Stimulated activated naive CD8-positive, alpha-beta T cell treated with anti-CD3 and anti-CD28 coated beads, Interleukin-15, amount 100 ng/mL, for 72 hours (primary cell): ENCODE results near the gene AVL9.
"Not testable (repeated sequence)": the region's sequence is repeated elsewhere in the genome, so short reads cannot be mapped to it uniquely, and the experiment has no call there.

Experiments
- ATAC-seq: fragments of 150-1000 bp; cut with Tn5 transposase; 2 replicates; pipeline ENCODE4 v1.10.0; 2021; ENCODE audit warnings: mild to moderate bottlenecking, moderate library complexity
- DNase-seq, 2 donors: peaks; one replicate each; pipeline ENCODE4 v3.0.0; 2021 to 2022
- H3K27ac Mint-ChIP-seq, 2 donors: one replicate each; pipeline ENCODE4 v1.8.0; 2022; ENCODE audit warnings: mild to moderate bottlenecking in 2 of 2, mixed read lengths in 2 of 2, moderate library complexity in 2 of 2
- H3K27me3 Mint-ChIP-seq: one replicate; pipeline ENCODE4 v1.8.0; 2022; ENCODE audit warnings: mixed read lengths
- H3K4me1 Mint-ChIP-seq: one replicate; pipeline ENCODE4 v1.8.0; 2022; ENCODE audit warnings: mild to moderate bottlenecking, mixed read lengths
- H3K4me3 Mint-ChIP-seq, 2 donors: one replicate each; pipeline ENCODE4 v1.8.0; 2022; ENCODE audit warnings: mild to moderate bottlenecking in 2 of 2, mixed read lengths in 2 of 2, moderate library complexity in 1 of 2
- H3K9me3 Mint-ChIP-seq, 2 donors: one replicate each; pipeline ENCODE4 v1.8.0; 2022; ENCODE audit warnings: mixed read lengths in 2 of 2

The AVL9 gene

DNA sequence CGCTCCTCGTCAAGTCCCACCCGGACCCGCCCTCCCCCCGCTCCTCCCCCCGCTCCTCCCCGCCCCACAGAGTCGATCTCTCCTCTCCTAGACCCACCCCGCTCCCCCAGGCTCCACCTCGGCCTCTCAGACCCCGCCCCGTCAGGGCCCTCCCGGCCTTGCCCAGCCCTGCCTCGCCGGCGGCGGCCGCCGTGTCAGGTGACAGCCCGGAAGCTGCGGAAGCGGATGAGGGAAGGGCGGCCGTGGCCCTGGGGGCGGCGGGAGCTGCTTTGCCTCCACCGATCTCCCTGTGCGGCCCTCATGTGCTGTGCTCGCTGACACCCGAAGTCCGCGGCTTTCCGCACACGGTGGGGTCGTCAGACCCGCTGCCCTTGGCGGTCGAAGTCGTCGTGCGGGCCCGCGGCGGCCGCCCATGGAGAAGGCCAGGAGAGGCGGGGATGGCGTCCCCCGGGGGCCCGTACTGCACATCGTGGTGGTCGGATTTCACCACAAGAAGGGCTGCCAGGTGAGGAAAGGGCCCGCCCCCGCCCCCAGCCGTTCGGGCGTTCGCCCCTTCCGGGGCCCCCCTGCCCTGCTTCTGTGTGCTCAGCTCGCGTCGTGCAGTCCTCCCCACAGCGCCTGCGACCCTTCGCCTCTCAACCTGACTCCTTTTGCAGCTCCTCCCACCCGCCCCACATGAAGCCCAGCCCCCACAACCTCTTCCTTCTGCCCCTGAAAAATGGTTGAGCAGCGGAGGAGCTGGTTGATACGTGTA, at the start of gene AVL9:
Gene AVL9, plus strand, starts transcription at position 192 of the 754 bp plus-strand sequence. Its CDS starts 221 bp downstream, at position 413.
- peak within 1 kb of the TSS; percentile 91 to 93 for H3K4me3 Mint-ChIP-seq
- peak; percentile 99 for DNase-seq
- ATAC-seq: peak; percentile 94
- H3K27me3 Mint-ChIP-seq: no peaks in the 10 kb centered on the region
- peaks cover 47% of the 10 kb centered on the region for H3K4me1 Mint-ChIP-seq
- H3K27ac Mint-ChIP-seq: peak within 1 kb of the TSS; percentile 99
- no peaks in the 10 kb centered on the region for H3K9me3 Mint-ChIP-seq

DNA sequence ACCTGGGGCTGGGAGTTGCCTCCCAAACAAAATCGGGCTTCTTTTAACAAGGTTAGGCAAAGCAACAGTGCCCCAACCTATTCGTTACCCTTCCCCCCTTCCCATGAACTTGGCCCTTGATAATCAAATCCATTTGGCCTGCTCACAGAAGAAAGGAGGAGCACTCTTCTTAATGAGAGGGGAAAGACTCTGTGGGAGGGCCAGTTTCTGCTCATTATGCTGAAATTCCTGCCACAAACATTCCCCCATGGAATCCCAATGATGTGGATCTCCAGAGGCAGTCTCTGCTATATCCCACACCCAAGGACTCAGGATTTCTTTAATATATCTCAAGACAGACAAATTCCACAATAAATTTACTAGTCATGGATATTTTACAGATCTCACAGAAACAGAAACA, 48.1 kb upstream of the AVL9 start:
- ATAC-seq (no peak), DNase-seq (no peak)
- Mint-ChIP-seq H3K27ac (no peak overlapping the region), H3K9me3 (peaks cover 10 to 15% of the 10 kb centered on the region in 2 donors), H3K4me3 (no peak overlapping the region), H3K27me3 (peaks cover 9% of the 10 kb centered on the region), H3K4me1 (no peaks in the 10 kb centered on the region)

DNA sequence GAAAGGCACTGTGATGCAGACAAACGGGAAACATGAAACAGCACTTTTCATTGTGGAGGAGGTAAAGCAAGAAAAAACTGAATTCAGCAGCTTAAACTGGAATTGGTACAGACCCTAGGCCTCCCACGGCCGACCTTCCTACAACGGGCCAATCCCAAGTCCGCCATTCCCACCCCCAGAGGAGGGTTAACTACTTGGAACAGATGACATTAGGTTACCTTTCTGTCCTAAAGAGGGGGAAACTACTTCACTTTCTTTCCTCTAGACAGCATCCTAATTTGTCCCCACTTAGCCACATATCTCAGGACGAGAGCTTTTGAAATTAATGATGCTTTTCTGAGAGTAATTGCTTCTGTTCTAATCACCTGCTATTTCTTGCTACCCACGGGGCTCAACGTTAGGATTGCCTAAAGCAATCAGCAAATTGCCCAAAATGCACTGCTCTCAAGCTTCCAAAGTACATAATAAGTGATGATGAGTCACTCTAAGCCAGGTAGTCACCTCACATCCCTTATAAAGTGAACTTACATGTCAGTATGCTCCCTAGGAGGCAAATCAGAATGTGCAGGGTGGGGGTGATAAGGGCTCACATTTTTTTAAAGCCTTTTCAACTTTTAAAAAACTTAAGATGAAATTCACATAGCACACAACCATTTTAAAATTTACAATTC, 41.8 kb upstream of the AVL9 start:
- H3K4me3 Mint-ChIP-seq: no peak overlapping the region
- DNase-seq (no peak), ATAC-seq (no peak)
- H3K9me3 Mint-ChIP-seq: peaks cover 5 to 14% of the 10 kb centered on the region in 2 donors
- no peak overlapping the region for H3K27ac Mint-ChIP-seq
- H3K27me3 Mint-ChIP-seq: no peaks in the 10 kb centered on the region
- H3K4me1 Mint-ChIP-seq: no peaks in the 10 kb centered on the region

DNA sequence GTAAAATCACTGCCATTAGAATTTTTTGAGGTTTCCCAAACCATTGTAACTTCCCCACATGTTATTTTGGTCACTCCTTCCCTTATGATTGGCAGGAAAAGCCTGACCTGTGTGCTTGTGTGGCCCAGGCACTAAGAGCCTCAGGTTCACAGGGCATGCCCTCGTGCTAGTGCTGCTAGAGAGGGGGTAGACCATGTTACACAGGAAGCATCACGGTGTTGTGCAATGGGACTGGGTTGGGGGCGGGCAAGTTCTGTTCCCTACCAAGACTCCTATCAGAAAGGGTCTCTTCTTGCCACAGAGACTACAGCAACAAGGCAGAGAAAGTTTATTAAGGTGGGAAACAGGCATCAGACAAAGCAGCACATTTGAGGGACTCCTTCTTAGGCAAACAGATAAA, 37.3 kb upstream of the AVL9 start:
- no peak overlapping the region for H3K4me3 Mint-ChIP-seq
- DNase-seq (no peak), ATAC-seq (no peak)

DNA sequence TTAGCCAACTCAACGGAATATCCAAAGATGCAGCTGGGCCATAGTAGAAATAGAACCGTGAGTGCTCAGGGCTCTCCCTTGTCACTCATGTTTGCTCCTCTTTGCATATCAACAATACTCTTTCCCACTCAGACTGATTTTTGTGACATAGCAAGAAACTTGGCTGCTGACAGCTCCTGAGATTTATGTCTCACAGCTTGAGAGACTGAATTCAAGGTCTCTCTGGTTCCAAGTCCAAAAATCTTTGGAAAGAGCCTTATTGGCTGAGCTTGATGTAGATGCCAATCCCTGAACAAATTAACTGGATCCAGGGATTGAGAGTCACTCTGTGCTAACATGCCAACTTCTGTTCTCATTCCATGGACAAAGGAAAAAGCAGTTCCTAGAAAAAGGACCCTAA, 35.5 kb upstream of the AVL9 start:
- Mint-ChIP-seq H3K27ac (no peak overlapping the region), H3K4me3 (no peak overlapping the region), H3K9me3 (peaks cover 0 to 4% of the 10 kb centered on the region in 2 donors), H3K4me1 (no peaks in the 10 kb centered on the region), H3K27me3 (no peaks in the 10 kb centered on the region)
- ATAC-seq: no peak
- DNase-seq: no peak

More for the DNA sequence above, 37.3 kb upstream of the AVL9 start:
- Mint-ChIP-seq H3K4me1 (no peaks in the 10 kb centered on the region), H3K27me3 (no peaks in the 10 kb centered on the region), H3K27ac (no peak overlapping the region), H3K9me3 (peaks cover 0 to 4% of the 10 kb centered on the region in 2 donors)

DNA sequence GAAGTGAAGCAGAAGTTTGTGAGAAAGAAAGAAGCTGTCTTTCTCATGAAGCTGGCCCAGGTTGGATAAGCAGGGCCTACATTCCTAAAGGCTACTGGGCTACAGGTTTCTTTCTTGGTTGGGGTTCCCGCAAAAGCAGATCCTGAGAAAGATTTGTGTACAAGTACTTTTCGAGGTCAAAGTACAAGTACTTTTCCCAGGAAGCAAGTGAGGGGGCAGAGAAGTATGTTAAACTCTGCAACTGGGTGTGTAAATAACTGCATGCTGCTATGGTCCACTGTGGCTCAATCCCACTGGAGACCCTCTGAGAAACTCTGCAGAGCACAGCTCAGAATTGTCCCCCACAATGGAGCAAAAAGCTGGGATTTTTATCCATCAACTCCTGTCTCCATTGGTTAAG, 33.8 kb upstream of the AVL9 start:
- Mint-ChIP-seq H3K4me1 (no peaks in the 10 kb centered on the region), H3K27me3 (no peaks in the 10 kb centered on the region), H3K27ac (no peak overlapping the region), H3K4me3 (no peak overlapping the region), H3K9me3 (peaks cover 0 to 4% of the 10 kb centered on the region in 2 donors)
- ATAC-seq (no peak), DNase-seq (no peak)

DNA sequence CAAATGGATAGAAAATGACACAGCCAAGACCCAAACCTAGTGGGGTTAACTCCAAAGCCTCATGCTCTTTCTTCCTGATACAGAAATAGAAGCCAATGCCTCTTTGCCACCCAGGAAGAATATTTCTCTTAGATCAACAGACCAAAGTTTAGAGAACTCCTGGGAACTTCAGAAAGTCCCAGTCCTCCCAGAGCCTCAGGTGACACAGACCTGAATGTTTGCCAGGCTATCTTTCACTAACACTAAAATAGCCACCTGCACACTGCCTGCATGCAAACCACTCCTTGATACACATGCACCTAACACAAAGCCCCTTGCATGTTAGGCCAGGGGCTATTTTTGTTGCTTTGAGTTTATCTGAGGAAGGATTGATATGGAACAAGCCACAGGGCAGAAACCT, 32.8 kb upstream of the AVL9 start:
- H3K9me3 Mint-ChIP-seq: peaks cover 0 to 3% of the 10 kb centered on the region in 2 donors
- DNase-seq (no peak), ATAC-seq (no peak)
- no peak overlapping the region for H3K27ac Mint-ChIP-seq
- no peak overlapping the region for H3K4me3 Mint-ChIP-seq
- no peaks in the 10 kb centered on the region for H3K4me1 Mint-ChIP-seq
- H3K27me3 Mint-ChIP-seq: no peaks in the 10 kb centered on the region

DNA sequence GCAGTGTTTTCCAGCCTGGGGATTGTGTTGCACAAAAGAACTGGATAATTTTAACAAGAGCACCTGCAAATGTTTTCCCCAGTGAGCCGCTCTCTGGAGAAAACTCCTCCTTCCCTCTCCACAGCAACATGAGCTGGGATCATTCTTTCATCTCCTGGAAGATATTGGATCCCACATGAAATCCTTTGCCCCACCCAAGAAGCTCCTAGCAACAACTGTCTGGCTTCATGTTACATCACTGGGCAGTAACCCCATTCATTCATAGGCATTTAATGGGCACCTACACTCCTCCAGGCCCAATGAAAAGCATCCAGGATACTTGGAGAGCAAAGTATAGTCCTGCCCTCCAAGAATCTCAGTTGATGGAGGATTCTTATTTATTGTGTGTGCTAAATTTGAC, 32.3 kb upstream of the AVL9 start:
- H3K4me1 Mint-ChIP-seq: no peaks in the 10 kb centered on the region
- DNase-seq (no peak), ATAC-seq (no peak)
- H3K4me3 Mint-ChIP-seq: no peak overlapping the region
- no peaks in the 10 kb centered on the region for H3K9me3 Mint-ChIP-seq
- H3K27ac Mint-ChIP-seq: no peak overlapping the region
- H3K27me3 Mint-ChIP-seq: no peaks in the 10 kb centered on the region

DNA sequence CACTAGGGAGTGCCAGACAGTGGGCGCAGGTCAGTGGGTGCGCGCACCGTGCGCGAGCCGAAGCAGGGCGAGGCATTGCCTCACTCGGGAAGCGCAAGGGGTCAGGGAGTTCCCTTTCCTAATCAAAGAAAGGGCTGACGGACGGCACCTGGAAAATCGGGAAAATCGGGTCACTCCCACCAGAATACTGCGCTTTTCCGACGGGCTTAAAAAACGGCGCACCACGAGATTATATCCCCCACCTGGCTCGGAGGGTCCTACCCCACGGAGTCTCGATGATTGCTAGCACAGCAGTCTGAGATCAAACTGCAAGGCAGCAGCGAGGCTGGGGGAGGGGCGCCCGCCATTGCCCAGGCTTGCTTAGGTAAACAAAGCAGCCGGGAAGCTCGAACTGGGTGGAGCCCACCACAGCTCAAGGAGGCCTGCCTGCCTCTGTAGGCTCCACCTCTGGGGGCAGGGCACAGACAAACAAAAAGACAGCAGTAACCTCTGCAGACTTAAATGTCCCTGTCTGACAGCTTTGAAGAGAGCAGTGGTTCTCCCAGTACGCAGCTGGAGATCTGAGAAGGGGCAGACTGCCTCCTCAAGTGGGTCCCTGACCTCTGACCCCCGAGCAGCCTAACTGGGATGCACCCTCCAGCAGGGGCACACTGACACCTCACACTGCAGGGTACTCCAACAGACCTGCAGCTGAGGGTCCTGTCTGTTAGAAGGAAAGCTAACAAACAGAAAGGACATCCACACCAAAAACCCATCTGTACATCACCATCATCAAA, 30.5 kb upstream of the AVL9 start:
- H3K4me1 Mint-ChIP-seq, H3K27ac Mint-ChIP-seq, DNase-seq, ATAC-seq, H3K4me3 Mint-ChIP-seq, H3K27me3 Mint-ChIP-seq, H3K9me3 Mint-ChIP-seq: not testable (repeated sequence)

DNA sequence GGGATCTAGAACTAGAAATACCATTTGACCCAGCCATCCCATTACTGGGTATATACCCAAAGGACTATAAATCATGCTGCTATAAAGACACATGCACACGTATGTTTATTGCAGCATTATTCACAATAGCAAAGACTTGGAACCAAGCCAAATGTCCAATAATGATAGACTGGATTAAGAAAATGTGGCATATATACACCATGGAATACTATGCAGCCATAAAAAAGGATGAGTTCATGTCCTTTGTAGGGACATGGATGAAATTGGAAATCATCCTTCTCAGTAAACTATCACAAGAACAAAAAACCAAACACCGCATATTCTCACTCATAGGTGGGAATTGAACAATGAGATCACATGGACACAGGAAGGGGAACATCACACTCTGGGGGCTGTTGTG, 25.3 kb upstream of the AVL9 start:
- H3K4me1 Mint-ChIP-seq, H3K27ac Mint-ChIP-seq, DNase-seq, H3K4me3 Mint-ChIP-seq, H3K27me3 Mint-ChIP-seq, ATAC-seq, H3K9me3 Mint-ChIP-seq: not testable (repeated sequence)

DNA sequence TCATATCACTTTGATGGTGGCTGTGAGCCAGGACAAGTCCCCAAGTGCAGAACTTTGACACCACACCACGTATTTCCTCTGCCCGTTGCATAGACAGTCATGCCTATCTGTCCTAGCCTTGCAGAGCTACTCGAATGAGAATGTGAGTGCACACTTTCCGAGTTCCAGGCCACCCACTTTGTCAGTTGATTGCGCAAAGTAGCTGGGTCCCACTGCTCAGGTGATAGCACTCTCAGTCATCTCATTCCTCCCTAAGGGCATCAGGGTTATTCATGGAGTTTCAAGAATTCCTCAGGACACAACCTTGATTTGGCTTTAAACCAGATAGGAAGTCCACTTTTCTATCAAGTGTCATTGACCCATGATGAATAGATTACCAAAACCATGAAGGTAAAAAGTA, 24.4 kb upstream of the AVL9 start:
- Mint-ChIP-seq H3K4me3 (no peak overlapping the region), H3K9me3 (no peaks in the 10 kb centered on the region), H3K27me3 (no peaks in the 10 kb centered on the region), H3K4me1 (no peaks in the 10 kb centered on the region), H3K27ac (no peak overlapping the region)
- DNase-seq (no peak), ATAC-seq (no peak)

DNA sequence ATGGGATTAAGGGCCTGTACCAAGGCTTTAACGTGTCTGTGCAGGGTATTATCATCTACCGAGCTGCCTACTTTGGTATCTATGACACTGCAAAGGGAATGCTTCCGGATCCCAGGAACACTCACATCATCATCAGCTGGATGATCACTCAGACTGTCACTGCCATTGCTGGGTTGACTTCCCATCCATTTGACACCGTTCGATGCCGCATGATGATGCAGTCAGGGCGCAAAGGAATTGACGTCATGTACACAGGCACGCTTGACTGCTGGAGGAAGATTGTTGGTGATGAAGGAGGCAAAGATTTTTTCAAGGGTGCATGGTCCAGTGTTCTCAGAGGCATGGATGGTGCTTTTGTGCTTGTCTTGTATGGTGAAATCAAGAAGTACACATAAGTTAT, 23.3 kb upstream of the AVL9 start:
- DNase-seq (no peak), ATAC-seq (no peak)
- H3K27ac Mint-ChIP-seq: no peak overlapping the region
- H3K4me1 Mint-ChIP-seq: no peaks in the 10 kb centered on the region
- H3K4me3 Mint-ChIP-seq: no peak overlapping the region
- no peaks in the 10 kb centered on the region for H3K9me3 Mint-ChIP-seq
- no peaks in the 10 kb centered on the region for H3K27me3 Mint-ChIP-seq

DNA sequence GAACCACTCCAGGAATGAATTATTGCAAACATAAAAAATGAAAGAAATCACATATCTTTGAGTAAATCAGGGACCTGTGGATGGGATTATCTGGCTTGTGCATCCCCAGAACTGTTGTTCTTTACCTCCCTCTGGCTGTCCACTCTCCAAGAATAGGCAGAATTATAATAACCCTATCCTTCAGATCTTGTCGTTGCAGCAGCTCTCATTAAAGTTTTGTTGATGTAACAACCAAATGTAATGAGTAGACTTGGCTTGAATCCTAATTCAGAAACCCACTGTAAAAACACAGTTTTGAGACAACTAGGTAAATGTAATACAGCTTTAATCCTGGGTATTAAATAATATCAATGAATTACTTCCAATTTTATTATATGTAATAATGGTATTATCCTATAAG, 21.3 kb upstream of the AVL9 start:
- Mint-ChIP-seq H3K4me1 (no peaks in the 10 kb centered on the region), H3K9me3 (no peaks in the 10 kb centered on the region), H3K4me3 (no peak overlapping the region), H3K27ac (no peak overlapping the region), H3K27me3 (no peaks in the 10 kb centered on the region)
- no peak for DNase-seq
- no peak for ATAC-seq

DNA sequence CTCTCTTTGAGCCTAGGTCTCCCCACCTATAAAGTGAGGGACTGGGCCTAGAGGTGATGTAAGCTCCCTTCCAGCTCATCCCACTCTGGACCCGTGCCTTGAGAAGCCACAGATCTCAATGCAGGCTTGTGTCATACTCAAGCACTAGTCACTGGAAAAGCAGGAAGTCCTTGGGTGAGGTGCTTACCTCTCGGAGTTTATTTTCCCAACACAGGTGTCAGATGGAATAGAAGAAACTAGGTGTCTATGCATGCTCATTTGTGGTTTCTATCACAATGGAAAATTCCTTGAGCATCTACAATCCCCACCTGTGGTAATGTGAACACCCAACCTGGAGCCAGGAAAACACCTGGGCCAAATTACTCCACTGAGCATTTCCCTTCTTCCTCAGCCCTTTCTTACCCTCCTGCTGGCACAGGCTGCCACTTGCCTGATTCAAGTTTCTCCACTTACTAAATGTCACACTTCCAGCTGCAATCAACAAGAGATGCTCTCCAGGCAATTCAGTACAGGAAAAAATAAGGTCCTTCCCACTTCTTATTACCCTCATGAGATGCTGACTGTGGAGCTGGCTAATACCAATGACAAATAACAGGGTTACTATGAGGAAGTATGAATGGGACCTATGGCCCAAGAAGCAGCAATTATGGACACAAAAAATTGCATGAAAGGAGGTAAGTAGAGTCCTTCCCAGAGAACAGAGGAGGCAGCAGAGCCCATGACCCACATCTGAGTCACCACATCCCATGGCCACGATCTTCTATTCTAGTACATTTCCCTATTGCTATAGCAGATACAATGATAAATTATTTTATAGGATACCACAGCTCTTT, 18.3 kb upstream of the AVL9 start:
- no peak for ATAC-seq
- Mint-ChIP-seq H3K9me3 (no peaks in the 10 kb centered on the region), H3K27me3 (no peaks in the 10 kb centered on the region), H3K4me1 (peaks cover 10% of the 10 kb centered on the region), H3K27ac (no peak overlapping the region), H3K4me3 (no peak overlapping the region)
- no peak for DNase-seq

DNA sequence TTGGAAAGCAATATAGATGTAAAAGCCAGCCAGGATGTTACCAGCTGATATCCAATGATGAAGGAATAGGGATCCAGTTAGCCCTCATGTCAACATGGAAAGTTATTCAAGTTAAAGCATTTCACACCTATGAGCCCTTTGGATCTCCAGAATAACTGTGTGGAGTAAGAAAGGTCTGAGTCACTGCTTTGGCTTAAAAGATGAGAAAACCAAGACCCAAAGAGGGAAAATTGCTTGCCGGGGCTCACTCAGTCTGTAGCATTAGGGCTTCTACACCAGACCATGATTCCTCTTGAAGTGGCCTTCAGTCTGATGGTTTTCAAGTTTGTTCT, 17.7 kb upstream of the AVL9 start:
- peaks cover 10% of the 10 kb centered on the region for H3K4me1 Mint-ChIP-seq
- ATAC-seq: no peak
- H3K9me3 Mint-ChIP-seq: no peaks in the 10 kb centered on the region
- H3K27ac Mint-ChIP-seq: no peak overlapping the region
- no peaks in the 10 kb centered on the region for H3K27me3 Mint-ChIP-seq
- no peak for DNase-seq
- no peak overlapping the region for H3K4me3 Mint-ChIP-seq
